Ecto neural progenitor cell (in vitro differentiated cells): Measurements from ENCODE around the gene PLCL2.

Experiments used
- DNase-seq: peaks from one replicate; pipeline ENCODE4 v3.0.0-alpha.2; 2018; ENCODE audit warnings: low spot score

Gene PLCL2

DNA sequence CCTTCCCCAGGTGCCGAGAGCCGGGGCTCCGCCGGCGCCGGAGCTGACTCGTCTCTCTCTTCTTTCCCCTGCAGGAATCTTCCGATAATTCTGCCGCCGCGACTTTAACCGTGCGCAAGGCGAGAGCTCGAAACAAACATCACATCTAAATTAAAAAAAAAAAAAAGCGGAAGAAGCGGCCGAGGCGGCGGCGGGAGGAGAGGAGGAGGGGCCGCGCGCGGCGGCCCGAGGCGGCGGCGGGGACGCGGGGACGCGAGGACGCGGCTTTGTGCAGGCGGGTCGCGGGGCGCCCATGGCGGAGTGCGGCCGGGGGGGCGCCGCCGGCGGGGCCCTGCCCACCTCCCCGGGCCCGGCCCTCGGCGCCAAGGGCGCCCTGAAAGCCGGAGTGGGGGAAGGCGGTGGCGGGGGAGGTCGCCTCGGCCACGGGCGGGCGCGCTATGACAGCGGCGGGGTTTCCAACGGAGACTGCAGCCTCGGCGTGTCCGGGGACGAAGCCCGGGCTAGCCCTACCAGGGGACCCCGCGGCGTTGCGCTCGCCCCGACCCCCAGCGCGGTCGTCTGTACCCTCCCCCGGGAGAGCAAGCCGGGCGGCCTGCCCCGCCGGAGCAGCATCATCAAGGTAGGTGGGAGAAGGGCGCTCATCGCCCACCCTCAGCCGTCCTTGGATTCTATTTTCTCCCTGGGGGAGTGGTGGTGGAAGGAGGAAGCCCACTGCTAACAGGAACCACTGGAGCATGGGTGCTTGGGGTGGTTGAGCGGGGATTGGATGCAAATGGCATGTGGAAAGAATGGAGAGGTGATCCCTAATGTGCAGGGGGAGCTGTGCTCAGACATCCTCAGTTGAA is at the start of gene PLCL2:
PLCL2 (plus strand) TSS at position 208 of the 845 bp plus-strand sequence; CDS start at position 293, 85 bp downstream.
- DNase-seq = peak; percentile 68

DNA sequence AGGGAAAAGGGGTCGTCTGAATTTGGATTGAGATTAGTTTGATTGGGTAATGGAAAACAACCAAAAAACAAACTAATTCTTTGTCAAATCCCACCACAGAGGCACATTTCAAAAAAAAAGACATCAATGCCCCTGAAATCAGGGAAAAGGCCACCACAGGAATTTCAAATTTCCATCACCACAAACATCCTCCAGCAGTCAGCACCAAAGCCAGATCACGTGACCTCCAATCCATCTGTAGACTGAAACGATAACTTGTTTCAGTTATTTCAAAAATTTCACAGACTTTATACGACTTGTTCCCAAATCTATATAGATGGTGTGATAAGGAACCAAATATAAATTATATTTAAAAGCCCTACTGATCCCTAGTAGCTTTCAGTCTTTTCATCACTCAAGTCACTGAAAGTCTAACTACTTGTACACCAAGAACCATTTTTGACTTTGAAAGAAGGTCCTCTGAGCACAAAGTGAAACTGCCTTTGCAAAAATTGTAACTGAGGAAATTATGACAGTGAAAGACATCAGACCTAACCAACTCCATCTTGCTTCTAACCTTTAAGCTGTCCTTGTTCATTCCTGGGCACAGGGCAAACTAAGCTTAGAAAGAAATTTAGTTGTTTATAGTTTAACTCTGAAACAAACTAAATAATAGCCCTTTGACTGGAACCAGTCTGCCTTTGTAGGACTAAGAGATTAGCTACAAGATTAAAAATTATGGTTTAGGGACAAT is 48.1 kb upstream of the PLCL2 start:
- DNase-seq = no peak

DNA sequence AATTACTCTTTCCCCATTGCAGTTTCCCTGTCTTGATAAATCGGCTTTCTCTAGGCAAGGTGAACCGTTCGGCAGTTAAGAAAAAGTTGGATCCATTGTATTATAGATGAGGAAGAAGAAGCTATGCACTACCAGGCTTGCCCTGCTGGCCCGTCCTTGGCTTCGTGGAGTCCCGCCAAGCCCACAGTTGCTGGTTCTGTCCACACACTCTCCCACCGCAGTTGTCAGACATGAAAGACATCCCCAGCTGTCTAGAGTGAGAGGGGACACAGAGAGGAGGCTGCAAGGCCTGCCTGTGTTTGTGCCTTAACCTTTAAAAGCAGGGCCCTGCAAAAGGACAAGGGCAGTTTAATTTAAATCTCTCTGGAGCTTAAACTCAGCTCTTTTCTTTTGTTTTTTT is 47.2 kb upstream of the PLCL2 start:
- DNase-seq = no peak

DNA sequence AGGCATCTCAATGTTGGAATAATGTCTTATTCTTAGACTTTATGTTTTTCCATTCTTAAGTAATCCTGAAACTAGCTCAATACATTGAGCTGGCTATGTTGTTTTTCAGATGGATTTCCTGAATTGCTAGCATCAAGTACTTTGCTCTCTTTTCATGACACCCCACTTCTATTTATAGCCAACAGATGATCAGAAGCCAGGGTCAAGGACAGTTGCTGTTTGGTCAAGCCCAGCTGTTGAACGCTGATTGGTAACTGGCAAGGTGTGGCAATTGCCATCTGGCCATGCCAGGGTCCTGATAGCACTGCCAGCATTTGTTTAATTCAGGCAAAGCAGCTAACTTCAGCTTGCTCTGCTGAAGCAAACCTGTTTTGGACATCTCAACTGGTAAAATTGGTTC is 46.2 kb upstream of the PLCL2 start:
- no peak for DNase-seq

DNA sequence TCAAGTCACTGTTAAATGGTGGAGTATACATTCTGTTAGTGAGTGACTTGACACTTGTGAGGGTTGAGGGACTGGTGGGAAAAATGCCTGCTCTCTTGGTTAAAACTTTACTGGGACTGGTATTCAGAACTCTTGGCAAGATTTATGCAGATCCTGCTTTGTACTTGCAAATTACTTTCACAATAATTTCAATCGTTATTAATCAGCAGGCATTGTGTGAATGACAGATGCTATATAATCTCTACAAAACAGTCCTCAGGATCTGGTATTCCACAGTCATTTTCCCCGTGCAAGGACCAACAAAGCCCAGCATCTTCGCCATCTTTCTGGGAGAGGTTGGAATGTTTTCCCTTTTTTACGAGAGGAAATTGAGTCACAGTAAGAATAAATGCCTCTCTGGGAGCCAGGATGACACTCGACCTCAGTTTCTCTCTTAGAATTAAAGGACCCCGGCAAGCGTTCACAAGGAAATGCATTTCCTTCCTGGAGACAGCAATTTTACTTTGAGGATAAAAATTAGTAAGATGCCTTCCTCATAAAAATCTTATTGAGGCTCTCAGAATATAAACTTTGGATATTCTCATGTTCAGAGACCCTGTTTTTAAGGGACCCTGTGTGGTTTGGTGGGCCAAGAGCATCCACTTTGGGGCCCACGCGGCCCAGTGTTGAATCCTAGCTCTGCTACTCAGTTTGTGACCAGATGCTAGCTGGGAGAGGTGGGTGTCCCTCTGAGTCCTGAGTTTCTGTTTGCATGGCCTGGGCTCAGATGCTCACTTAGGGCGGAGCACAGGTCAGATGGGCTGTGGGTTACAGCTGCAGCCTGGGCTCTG is 45.3 kb upstream of the PLCL2 start:
- DNase-seq = no peak

DNA sequence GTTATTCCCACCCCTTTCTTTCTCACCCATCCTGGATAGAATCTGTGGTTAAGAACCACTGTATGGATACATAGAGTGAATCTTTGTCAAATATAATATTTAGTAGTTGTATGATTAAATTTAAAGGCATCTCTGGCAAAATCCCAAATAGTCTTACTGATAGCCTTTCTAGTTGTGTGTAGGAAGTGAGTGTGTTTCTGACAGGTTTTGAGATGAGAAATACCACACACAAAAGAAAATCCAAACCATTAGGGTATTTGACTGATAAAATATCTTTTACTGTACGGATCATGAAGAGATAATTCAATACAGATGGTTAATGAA is 44.7 kb upstream of the PLCL2 start:
- no peak for DNase-seq

DNA sequence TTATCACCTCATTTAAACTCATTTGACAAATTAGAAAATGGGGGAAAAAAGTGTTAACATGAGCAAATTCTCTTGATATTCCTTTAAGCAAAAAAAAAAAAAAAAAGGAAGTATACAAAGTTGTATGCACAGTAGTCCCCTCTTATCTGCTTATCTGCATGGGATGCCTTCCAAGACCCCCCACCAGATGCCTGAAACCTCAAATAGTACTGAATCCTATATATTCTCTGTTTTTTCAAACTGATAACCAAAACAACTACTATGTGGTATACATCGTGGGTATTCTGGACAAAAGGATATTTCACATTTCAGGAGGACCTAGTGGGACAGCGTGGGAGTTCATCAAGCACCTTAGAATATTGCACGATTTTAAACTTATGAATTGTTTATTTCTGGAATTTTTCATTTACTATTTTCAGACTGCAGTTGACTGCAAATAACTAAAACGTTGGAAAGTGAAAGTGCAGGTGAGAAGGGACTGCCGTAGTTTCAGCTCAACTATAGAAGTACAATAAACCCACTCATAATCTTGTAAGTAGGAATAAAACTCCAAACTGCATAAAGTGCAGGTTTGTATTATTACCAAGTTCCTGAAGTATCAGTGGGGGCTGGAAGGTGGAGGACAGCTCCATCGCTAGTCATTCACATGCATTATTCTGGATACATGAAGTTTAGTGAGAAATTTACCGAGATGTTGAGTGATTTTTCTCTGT is 43.6 kb upstream of the PLCL2 start:
- DNase-seq = no peak

DNA sequence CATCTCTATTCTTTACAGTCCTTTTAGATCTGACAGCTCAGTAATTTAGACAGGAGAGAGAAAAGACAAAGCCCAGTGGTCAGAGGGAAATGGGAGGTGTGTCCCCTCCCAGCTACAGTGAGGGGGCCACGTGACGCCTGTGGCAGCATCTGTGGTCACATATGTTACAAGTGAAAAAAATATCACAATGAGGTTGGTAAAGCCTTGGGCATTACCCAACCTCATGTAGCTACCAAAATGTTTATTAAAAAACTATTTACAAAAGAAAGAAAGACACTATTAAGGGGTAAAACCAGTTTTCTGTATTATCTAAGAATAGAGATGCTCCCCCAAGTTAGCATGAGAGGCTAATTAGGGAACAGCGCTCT is 42.9 kb upstream of the PLCL2 start:
- no peak for DNase-seq

DNA sequence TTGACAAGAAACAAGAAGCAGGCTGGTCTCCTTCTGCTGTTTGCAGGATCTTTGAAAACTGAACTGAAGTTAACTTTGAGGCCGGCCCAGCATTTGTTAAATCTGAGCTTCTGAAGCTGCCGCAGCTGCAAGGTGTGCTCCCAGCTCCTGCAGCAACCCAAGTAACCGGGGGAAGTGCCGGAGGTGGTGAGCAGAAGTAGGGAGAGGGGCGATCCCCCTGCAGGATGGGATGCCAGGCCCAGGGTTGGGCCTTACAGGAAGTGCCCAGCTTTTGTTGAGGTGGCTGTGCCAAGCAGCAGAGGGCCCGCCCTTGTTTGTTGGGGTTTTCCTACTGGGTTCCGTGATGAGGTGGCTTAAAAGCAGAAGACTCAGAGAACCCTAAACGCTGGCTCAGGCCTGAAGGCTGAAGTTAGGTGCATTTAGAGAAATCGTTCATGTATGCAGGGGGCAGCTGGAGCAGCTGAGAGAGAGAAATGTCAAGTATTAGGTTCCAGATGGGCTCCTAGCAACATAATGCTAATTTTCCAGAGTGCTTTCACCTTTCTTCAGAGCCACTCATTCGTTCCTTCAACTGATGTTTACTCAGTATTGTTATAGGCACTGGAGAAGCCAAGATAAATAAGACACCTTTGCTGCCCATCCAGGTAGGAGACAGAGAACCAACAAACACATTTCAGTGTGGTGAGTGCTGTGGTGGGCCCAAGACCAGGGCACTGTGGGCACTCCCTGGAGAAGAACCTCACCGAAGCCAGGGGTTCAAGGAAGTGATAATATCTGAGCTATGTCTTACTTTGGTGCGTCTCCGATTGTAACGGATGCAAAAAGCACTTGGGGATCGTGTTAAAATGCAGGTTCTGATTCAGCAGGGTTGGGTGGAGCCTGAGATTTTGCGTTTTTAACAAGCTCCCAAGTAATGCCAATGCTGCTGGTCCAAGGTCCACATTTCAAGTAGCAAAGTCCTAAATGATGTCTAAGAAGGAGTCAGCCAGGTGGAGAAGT is 42.2 kb upstream of the PLCL2 start:
- DNase-seq = no peak

DNA sequence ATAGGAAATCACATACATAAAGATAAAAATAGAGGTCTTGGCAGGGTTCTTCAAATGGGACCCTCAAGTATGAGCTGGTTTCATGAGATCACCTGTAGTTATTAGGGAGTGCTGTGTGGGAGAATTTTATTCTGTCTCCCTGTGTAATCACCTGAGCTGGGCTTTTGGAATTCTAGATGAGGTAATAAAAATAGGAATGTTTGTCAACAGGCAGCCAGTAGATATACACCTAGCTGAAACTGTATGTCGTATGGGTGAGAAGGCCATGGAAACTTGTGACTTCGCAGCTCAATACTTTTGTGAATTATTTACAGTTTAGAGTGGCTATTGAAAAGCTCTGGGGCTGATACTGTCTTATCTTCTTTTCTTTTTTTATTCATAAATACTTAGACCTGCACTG is 40.5 kb upstream of the PLCL2 start:
- DNase-seq = no peak

DNA sequence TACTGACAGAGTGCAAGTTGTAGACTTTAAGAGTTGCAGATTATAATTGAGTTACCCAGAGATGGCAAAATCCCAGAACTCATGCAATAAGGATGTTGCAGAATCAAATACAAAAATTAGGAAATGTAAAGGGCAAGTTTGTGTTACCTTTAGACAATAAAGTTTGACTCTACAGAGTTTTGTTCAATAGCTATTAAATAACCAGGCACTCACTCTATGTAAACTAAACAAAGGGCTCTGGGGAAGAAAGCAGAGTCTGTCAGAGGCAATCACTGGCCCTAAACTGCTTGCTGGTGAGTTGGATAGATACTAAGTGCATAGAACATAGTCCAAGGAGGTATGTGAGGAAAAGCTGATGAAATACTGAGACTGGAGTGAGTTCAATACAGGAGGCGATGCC is 40.0 kb upstream of the PLCL2 start:
- DNase-seq = no peak

DNA sequence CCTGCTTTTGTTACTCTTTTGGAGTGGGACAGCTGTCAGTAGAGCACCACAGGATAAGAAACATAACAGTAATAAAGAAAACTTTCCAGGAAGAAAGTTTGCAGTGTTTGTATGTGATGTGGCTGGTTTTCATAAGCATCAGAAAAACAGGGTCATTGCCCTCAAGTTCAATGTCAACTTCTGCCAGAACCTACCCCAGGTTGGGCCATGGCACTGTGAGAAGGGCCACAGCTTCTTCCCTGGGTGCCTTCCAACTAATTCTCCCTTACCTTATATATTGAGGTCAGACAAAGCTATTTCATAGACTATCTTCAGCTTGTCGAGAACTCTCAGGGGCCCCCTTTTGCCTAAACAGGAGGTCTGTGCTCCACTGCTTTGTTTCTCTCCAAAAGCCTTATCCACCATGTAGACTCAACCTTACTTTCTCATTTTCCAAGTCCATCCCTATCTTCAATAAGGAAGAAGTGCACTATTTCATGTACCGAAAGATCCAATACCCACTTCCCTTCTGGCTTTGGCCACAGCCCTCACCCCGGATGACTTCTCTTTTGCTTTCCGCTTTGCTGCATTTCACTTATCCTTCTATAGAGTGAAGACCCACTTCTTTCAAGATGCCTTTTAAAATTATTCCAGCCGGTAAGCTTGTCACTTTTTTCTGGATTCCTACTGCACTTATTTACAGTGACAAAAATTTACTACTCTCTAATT is 38.2 kb upstream of the PLCL2 start:
- no peak for DNase-seq

DNA sequence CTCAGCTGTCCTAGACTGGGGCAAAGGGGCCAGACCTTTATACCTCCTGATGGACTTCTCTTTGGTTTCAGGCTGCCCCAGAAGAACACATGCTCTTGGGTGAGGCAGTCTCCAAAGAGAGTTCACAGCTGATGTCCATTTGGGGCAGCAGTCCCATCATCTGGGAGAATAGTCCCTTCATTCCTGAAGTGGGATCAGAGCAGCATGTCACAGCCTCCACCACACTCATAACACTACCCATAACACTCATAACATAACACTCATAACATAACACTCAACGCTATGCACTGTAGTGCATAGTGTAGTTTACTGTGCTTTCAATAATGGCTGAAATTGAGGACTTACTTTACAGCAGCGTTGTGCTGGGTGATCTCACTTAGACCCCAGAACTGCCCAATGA is 36.7 kb upstream of the PLCL2 start:
- DNase-seq = no peak

DNA sequence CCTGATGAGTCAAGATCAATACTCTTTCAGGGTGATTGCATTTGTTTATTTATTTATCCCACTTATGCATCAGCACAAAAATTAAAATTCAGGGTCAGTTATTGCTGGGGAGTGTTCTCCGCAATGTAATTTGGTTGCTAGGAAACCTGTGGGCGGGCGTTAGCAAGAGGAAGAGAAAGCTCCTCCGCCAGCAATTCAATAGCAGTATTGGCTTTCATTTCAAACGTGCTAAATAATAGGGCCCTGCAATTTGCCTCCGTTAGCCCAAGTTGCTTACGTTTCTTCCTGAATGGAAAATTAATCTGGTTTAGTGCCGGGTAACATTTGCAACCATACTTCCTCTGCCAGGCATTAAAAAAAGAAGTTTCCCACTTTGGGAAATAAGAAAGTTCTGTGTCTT is 35.5 kb upstream of the PLCL2 start:
- no peak for DNase-seq

DNA sequence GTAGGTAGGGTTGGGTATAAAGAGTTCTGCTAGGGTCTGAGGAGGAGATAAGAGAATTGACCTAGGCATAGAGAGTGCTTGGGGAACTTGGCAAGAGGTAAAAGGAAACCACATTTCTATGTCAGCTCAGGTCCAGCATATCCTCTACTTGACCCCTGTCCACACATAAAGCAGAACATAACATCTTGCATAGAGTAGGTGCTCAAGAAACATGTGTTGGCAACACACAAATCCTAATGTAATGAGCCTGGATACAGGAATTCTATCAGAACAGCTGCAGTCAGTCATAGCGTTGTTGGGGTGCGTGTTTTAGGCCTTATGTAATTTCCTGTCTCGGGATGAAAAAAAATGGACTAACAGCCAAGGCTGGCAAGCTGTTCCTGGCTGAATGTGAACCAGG is 35.0 kb upstream of the PLCL2 start:
- no peak for DNase-seq

DNA sequence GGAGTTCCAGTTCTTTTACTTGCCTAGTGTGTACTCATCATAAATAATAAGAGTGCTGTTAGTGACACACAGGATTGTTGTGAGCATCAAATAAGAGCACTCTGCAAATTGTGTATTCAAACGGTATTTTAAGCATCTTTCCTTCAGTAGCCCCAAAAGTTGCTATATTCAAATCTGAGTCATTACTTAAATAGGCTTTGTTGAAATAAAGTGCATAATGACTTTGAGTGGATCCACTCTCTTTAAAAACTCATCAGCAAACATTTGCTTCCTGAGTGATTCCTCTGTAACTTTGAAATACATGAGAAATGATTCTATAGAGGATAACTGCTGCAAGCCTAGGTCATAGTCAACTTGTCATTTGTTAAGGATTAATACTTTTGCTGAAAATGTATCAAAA is 29.3 kb upstream of the PLCL2 start:
- no peak for DNase-seq

DNA sequence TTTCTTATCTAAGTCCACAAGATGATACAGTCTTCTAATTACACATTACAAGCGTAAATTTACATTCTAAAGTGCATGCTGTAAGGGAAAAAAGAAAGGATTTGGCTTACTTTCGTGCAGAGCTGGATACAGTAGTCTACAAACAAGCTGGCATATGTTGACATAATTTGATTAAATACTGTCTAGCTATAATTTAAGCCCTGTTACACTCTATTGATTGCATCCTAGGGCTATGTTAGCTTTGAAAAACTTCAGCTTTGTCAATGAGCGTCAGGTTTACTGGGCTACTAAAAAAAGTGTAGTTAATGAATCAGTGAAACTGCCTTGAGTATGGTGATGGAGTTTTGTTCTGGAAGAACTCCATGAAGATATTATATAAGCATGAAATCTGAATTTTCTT is 24.5 kb upstream of the PLCL2 start:
- no peak for DNase-seq

DNA sequence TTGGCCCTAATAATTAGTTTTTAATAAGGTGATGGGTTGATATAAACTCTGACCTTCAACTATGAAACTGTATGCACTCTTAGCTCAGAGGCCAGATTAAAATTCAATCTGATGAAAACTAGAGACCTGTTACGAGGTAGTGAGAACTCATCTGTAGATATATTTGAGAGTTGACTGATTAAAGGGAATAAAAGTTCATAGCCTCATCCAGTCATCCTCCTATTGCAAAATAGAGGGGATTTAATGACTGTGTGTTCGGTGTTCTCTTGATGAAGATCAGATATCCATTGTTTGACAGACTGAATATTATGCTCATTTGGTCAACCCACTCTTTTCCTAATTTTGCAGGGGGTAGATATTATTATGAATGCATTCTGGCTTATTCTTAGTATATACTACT is 23.3 kb upstream of the PLCL2 start:
- no peak for DNase-seq

DNA sequence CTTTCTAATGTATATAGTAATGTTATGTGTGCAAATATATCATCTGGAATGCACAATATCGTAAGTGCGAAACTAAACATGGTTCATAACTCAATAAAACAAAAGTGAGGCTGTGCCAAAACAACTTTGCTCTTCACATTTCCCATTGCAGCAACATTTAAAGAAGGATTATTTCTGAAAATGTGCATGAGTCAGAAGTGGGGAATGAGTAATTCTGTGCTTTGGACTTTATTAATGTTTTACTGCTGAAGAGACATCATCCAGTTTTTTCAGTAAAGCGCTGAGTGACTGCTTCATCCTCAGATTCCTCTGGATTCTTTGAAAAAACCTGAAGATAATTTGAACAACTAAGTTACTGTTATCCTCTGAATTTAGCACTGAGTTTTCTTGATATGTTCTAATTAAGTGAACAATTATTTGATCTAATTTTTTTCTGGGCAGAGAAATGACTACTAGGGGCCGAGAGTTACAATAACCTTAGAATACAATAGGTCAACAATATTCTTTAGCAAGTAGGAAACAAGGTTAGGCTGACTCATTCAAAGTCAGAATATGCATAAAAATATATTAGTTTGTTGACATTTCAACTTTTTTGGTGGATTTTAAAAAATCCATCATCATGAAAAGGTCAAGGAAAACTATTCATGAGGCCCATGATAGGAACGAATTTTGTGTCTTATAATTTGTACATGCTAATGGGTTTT is 20.0 kb upstream of the PLCL2 start:
- DNase-seq = no peak

DNA sequence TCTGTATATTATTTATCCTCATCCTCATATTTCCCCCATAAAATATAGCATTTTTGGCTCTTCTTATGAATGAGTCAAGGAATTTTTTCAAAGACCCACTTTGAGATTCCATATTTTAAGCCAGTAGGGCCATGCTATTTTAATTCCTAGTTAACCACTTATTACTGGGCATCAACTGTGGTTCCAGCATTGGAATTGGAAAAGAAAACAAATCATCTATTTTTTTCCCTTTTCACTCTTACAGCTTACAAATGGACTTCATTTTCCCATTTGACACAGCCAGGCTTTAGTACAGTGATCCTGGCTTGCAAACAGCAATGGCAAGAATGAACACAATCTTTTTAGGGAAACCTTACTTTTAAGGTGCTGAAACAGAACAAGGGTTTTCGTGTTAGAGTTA is 19.4 kb upstream of the PLCL2 start:
- DNase-seq = no peak
